Fibroblast of skin of back (primary cell): ENCODE results near the gene GIPR.
"Not testable (repeated sequence)": the region's sequence is repeated elsewhere in the genome, so short reads cannot be mapped to it uniquely, and the experiment has no call there.

ENCODE experiments used
- DNase-seq: peaks from one replicate; pipeline ENCODE4 v3.0.0-alpha.2; 2013

The GIPR gene

DNA sequence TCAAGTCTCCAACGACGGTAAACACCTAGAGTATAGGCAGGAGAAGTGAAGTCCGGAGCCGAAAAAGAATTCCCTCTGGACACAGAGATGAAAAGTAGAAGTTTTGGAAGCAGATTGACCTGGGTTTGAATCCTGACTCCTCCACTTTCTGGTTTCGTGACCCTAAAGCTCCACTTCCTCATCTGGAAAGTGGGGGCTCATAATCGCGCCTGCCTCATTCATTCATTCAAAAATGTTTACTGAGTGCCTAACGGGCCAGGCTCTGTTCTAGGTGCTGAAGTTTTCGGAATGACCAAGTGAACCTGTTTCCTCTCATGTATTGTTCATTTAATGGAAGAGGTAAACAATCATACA is 21.7 kb upstream of the GIPR start:
- DNase-seq = no peak

DNA sequence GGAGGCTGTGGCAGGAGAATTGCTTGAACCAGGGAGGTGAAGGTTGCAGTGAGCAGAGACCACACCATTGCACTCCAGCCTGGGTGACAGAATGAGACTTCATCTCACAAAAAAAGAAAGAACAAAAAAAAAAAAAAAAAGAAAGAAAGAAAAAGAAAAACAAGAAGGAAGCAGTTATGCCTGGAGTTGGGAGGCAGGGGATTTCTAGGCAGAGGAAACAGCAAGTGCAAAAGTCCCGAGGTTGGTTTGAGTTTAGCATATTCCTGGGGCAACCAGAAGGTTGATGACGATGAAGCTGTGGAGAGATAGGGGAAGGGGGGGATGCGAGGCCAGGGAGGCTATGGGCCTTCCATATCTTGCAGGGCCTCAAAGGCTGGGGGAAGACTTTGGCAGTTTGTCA is 17.3 kb upstream of the GIPR start:
- no peak for DNase-seq

DNA sequence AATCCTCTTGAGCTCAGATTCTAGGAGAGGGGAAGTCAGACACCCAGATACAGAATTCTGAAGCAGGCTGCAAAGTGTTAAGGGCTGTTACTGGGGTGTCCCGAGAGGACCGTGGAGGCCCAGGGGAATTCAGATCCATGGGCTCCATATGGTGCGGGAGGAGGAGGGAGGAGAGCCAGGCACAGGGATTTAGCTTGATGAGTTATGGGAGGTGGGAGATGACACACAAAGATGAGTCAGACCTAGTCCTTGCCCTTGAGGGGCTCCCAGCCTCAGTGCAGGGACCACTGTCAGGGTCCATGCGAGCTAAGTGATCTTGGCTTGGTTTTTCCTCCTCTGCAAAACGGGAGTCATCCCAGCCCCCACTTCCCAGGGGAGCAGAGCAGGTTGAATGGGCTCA is 14.4 kb upstream of the GIPR start:
- DNase-seq = no peak

DNA sequence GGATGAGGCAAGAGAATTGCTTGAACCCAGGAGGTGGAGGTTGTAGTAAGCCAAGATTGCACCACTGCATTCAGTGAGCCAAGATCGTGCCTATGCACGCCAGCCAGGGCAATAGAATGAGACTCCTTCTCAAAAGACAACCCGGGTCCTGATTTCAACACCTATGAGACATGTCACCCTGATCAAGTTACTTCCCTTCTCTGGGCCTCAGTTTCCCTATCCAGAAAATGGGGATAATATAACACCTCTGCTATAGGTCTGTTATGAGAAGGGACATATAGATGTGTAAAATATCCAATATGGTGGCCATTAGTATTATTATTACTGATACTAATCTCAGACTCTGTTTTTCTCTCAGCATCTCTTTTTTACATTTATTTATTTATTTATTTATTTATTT is 12.9 kb upstream of the GIPR start:
- no peak for DNase-seq

DNA sequence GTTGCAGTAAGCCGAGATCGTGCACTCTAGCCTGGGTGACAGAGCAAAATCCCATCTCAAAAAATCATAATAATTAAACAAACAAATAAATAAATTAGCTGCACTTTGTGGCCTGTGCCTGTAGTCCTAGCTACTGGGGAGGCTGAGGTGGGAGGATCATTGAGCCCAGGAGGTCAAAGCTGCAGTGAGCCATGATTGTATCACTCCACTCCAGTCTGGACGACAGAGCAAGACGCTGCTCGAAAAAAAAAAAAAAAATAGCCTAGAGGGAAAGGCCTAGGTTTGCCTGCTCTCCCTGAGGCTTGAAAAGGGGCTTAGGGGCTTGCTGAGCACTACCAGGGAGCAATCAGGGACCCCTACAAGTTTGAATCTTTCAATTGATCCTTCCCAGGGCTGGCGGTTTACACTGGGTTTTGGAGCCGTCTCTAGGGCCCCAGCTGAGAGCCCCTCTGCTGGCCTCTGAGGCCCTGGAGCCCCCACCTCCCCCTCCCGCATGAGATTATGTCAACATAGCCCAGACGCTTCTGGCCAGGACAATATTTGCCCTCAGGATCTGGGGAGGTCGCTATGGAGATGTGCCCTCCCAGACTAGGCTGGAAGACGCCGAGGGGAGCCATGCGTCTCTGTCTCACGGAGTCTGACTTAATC is 10.4 kb upstream of the GIPR start:
- no peak for DNase-seq

DNA sequence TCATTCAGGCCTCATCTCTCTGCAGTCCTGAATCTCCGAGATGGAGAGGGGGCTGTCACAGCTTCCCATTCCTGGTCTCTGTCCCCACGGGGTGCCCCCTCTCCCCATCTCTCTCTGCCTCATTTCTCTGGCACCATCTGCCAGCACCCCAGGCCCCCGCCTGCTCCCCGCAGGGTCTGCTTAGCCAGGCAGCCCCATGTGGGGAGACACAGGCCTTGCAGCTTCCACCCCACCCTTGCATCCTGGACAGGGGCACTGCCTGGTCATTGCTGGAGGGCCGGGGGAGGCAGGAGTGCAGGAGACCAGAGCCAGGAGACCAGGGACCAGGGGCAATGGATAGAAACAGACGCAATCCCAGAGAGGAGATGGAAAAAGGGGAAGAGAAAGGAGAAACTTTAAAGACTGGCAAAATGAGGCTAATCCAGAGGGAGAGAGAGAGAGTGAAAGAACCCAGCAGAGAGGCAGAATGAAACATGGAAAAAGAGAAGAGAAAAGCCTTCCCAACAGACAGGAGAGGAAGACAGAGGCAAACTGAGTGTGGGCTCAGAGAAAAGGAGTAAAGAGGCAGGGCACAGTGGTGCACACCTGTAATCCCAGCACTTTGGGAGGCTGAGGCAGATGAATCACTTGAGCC is 8.8 kb upstream of the GIPR start:
- no peak for DNase-seq

DNA sequence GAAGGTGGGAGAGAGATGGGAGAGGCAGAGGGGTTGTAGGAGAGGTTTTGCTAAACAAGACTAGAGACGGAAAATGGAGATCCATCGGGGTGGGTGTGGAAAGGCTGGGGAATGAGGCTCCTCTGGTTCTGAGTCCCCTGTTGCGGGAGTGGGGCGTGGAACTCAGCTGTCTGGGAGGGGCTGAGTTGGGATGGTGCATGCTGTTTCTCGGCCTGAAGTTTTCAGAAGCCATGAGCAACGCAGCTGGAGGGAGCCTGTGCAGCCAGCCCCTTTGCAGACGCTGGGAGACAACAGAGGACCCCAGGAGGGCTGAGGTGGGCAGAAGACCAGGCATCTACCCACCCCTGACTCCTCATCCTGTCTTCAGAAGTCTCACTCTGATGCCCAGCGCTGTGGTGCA is 7.4 kb upstream of the GIPR start:
- DNase-seq = no peak

DNA sequence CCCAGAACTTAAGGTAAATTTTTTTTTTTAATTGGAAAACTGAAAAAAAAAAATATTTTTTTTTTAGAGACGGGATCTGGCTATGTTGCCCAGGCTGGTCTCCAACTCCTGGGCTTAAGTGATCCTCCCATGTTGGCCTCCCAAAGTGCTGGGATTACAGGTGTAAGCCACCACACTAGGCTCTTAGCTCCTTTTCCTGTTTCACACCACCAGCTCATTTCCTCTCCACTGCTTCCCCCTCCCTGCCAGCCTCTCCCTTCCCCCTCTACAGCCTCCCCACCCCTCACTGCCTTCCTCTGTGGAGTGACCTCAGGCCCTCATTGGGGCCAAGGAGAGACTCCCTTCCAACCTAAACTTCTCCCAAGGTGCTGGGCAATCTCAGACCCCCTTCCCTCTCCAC is 4.2 kb upstream of the GIPR start:
- DNase-seq = no peak

DNA sequence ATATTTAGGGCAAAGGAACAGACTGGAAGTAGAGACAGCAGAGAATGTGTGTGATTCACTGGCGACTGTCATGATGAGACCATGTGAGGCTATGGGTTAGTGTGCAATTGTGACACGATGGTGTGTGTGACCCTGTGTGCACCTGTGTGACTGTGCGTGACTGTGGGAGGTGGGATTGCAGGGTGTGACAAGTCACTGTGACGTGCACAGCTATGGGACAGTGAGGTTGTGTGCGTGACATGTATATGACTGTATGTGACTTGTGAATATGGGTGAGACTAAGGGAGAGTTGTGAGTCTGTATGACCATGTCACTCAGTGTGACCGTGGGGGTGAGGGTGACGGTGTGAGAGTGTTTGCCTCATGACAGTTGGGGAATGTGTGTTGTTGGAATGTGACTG is 3.4 kb upstream of the GIPR start:
- DNase-seq = peak; percentile 35

DNA sequence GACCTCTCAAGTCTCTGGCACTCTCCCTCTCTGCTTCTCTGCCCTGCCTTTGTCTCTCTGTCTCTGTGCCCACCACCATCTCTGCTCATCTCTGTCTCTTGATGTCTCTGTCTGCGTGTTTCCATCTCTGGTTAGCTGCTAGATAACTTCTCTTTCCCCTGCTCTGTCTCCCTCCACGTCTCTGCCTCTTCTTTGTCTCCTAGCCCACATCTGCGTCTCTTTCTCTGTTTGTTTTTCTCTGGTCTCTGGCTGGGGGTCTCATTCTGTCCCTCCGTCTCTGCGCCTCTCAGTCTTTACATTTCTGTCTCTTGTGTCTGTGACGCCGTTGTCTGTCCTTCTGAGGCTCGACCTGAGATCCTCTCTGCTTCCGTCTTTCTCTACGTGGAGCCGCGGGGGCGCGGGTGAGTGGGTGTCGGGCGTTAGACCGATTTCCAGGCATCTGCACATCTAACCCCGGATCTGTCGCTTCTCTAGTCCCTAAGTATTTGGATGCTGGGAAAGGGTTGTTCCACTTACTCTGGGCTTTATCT is 386 bp downstream of the GIPR start:
- no peak for DNase-seq

DNA sequence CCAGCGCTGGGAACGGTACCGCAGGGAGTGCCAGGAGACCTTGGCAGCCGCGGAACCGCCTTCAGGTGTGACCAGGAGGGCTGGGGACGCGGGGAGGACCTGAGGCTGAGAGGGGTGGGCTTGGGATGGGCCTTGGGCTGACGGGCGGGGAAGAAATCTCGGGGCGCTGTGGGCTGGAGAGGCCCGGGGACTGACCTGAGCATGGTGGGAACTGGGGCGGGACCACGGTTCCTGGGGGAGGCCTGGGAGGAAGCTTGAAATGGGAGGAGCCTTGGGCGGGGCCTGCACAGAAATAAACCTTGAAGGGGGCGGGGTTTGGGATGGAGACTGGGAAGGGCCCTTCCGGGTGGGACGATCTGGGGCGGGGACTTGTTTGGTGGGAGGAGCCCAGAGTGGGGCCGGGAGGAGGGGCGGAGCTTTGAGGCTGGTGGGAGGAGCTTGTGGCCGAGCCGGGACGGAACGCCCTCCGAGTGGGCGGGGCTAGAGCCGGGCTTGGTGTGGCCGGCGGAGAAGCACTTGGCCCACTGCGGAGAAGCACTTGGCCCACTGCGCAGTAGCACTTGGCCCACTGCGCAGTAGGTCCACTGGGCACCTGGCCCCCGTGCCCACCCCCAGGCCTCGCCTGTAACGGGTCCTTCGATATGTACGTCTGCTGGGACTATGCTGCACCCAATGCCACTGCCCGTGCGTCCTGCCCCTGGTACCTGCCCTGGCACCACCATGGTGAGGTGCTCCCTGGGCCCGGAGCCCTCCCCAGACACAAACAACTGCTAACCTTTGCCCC is 2.8 kb downstream of the GIPR start:
- peak; percentile 65 for DNase-seq

DNA sequence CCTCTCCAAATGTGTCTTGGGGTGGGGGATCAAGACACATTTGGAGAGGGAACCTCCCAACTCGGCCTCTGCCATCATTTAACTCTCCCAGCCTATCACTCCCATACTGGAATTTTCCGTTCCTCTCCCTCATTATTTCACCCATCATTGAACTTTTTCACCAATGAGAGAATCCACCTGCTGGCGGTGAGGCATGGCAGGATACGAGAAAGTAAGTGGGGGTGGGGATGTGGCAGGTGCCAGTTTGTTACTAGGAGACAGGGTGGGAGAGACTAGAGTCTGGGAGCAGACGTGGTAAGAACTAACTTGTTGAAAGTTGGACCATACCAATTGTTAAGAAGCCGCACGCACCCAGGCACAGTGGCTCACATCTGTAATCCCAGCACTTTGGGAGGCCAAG is 6.9 kb downstream of the GIPR start:
- DNase-seq = no peak

DNA sequence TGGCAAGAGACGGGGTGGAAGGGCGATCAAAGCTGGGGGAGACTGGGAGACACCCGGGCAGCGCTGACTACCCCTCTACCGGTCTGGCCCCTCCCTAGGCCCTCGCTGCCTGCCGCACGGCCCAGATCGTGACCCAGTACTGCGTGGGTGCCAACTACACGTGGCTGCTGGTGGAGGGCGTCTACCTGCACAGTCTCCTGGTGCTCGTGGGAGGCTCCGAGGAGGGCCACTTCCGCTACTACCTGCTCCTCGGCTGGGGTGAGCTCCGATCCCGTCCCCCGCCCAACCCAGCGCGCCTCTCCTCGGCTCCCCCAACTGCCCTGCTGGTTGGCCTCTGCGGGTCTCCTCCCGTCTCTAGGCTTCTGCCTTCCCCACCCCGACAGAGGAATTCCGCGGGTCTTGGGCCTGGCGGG is 8.8 kb downstream of the GIPR start:
- DNase-seq = no peak

DNA sequence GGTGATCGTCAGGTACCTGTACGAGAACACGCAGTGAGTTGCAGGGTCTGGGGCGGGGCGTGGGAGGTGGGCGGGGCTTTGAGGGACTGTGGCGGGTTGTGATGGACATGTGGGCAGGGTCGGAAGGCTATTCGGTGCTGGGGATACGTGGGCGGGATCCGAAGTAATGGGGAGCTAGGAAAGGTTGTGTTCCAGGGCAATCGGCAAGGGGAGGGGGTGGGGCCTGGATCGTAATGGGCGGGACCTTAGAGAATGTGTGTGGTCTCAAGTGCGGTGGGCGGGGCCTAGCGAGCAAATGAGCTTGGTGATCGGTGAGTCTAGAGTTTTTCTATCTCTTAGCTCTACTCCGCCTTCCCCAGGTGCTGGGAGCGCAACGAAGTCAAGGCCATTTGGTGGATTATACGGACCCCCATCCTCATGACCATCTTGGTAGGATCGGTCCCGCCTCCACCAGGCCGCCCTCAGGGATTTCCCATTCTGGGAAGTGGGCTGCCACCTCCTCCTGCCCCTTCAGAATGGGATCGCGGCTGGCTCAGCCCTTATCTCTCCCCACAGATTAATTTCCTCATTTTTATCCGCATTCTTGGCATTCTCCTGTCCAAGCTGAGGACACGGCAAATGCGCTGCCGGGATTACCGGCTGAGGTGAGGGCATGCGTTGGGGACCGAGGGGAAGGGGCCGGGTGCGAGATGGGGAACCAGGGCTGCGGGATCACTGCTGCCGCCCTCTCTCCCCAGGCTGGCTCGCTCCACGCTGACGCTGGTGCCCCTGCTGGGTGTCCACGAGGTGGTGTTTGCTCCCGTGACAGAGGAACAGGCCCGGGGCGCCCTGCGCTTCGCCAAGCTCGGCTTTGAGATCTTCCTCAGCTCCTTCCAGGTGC is 9.6 kb downstream of the GIPR start:
- DNase-seq = peak; percentile 58

DNA sequence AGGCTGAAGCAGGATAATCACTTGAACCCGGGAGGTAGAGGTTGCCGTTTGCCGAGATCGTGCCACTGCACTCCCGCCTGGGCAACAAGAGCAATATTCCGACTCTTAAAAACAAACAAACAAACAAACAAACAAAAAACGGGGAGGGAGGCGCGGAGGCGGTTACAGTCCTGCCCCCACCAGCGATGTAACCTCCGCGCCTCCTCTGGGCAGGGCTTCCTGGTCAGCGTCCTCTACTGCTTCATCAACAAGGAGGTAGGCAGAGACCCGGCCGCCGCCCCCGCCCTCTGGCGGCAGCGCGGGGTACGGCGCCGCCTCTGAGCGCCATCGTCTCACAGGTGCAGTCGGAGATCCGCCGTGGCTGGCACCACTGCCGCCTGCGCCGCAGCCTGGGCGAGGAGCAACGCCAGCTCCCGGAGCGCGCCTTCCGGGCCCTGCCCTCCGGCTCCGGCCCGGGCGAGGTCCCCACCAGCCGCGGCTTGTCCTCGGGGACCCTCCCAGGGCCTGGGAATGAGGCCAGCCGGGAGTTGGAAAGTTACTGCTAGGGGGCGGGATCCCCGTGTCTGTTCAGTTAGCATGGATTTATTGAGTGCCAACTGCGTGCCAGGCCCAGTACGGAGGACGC is 13.5 kb downstream of the GIPR start:
- DNase-seq = peak; percentile 76

DNA sequence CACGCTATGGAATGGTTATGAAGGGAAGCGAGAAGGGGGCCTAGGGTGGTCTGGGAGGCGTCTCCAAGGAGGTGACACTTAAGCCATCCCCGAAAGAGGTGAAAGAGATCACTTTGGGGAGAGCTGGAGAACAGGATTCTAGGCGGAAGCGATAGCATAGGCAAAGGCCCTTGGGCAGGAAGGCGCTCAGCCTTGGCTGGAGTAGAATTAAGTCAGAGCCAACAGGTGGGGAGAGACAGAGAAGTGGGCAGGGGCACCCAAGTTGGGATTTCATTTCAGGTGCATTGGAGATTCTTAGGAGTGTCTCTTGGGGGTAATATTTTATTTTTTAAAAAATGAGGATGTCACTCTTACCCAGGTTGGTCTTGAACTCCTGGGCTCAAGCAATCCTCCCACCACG is 14.1 kb downstream of the GIPR start:
- DNase-seq = no peak

DNA sequence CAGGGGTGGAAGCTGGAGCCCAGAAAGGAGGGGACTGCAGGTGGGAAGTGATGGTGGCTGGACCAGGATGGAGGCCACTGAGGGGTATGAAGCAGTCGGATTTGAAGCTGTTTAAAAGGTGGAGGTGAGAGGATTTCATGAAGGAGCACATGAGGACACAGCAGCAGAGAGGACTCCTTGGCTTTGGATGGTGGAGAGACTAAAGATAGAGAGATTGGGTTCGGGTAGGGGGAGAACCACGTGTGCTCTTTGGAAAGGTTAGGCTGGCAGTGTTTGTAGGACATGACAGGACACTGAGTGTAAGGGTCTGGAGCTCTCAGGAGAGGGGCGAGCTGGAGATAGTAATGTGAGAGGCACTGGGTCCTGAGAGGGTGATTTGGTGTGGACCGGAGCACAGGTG is 14.9 kb downstream of the GIPR start:
- no peak for DNase-seq

DNA sequence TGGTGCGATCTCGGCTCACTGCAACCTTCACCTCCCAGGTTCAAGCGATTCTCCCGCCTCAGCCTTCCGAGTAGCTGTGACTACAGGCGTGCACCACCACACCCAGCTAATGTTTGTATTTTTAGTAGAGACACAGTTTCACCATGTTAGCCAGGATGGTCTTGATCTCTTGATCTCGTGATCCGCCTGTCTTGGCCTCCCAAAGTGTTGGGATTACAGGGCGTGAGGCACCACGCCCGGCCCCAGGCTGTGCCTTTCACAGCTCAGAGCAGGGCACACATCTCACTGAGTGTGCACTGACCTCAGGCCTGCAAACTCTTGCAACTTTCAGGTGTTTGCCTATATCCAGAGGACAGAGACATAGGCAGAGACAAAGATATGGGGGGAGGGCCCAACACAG is 17.0 kb downstream of the GIPR start:
- DNase-seq = not testable (repeated sequence)

DNA sequence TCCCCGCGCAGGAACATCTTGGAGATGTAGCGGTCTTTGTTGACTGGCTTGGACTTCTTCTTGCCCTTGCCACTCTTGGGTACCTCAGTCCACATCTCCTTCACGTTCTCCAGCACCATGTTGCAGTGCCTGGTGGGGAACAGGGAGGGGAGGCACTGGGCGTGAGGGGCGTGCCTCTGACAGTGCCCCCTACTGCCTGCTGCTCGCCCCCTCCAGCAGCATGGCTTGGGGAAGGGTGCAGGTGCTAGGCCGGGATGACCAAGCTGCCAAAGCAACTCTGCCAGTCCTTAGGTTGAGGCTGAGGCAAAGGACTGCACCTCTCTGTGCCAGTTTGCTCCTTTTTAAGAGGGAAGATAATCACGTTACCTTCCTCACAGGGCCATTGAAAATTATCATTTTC is 19.6 kb downstream of the GIPR start:
- no peak for DNase-seq

DNA sequence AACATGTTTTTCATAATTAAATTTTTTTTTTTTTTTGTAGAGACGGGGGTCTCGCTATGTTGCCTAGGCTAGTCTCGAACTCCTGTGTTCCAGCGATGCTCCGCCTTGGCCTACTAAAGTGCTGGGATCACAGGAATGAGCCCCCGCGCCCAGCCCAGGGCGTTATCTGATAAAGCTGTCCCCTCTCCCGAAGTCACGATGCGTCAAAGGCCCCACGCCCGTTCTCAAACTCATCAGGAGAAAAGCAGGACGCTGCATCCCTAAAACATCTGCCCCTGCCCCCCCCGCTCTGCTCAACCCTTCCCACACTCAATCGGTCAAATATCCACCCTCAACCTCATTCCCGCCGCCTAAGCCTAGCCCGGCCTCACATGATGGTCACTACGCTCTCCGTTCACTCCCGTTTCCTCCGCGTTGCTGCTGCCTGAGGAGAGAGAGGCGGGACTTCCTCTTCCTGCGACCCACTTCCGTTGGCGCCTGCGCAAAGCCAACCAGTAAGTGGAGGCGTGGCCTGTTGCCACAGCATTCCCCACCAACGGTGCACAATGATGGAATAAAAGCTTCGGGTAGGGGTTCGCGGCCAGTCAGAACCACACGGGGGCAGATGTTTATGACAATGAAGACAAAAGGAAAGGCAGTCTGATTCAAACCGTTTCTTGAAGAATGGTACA is 23.6 kb downstream of the GIPR start, which contains the start of gene SNRPD2:
Gene SNRPD2, minus strand, starts transcription at position 438 of the 671 bp plus-strand sequence. Its CDS starts 65 bp downstream, at position 373.
- DNase-seq = peak; percentile 94
